ENCODE measurements around the gene NKAIN2. TPM values are rescaled to one million over a fixed set of nuclear protein-coding genes. Genes with fewer than 3 reads are reported as not detected.
"Not testable (repeated sequence)": the region's sequence is repeated elsewhere in the genome, so short reads cannot be mapped to it uniquely, and the experiment has no call there.

NKAIN2 gene
- total and polyA plus RNA-seq, 7 donors, result 0.08 to 13.5 (median 1.1) TPM

DNA sequence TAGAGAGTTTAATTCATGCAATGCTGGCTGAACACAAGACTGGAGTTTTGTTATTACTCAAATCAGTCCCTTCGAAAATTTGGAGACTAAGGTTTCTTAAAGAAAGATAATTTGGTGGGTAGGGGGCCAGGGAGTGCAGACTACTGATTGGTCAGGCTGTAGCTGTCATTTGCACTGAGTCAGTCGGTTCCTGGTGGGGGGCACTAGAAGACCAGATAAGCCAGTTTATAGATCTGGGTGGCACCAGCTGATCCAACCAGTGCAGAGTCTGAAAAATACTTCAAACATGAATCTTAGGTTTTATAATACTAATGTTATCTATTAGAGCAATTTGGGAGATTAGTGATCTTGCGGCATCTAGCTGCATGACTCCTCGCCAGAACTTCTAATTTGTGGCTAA is 530.7 kb downstream of the NKAIN2 start:
- no peaks in the 10 kb centered on the region for H3K9me3 ChIP-seq
- TF ChIP-seq, protein P1, sequence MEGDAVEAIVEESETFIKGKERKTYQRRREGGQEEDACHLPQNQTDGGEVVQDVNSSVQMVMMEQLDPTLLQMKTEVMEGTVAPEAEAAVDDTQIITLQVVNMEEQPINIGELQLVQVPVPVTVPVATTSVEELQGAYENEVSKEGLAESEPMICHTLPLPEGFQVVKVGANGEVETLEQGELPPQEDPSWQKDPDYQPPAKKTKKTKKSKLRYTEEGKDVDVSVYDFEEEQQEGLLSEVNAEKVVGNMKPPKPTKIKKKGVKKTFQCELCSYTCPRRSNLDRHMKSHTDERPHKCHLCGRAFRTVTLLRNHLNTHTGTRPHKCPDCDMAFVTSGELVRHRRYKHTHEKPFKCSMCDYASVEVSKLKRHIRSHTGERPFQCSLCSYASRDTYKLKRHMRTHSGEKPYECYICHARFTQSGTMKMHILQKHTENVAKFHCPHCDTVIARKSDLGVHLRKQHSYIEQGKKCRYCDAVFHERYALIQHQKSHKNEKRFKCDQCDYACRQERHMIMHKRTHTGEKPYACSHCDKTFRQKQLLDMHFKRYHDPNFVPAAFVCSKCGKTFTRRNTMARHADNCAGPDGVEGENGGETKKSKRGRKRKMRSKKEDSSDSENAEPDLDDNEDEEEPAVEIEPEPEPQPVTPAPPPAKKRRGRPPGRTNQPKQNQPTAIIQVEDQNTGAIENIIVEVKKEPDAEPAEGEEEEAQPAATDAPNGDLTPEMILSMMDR (IDR thresholded peaks at IDR 0.05), result no peak
- H3K27ac ChIP-seq, result no peak overlapping the region
- WGBS, 3 donors, result 56 to 77% (median 56%) methylated on average over 4 of the region's 4 CpGs
- DNase-seq (no peak), ATAC-seq (no peak)
- intact Hi-C loops (cut with DNase I), result no loop called here
- no peaks in the 10 kb centered on the region for H3K4me1 ChIP-seq
- no peak overlapping the region for H3K4me3 ChIP-seq
- no peaks in the 10 kb centered on the region for H3K36me3 ChIP-seq (ENCODE audit: insufficient read depth in 1 of 2, low read depth in 1 of 2)
- H3K27me3 ChIP-seq (ENCODE audit: insufficient read depth in 3 of 3, low read length in 2 of 3), result no peaks in the 10 kb centered on the region

DNA sequence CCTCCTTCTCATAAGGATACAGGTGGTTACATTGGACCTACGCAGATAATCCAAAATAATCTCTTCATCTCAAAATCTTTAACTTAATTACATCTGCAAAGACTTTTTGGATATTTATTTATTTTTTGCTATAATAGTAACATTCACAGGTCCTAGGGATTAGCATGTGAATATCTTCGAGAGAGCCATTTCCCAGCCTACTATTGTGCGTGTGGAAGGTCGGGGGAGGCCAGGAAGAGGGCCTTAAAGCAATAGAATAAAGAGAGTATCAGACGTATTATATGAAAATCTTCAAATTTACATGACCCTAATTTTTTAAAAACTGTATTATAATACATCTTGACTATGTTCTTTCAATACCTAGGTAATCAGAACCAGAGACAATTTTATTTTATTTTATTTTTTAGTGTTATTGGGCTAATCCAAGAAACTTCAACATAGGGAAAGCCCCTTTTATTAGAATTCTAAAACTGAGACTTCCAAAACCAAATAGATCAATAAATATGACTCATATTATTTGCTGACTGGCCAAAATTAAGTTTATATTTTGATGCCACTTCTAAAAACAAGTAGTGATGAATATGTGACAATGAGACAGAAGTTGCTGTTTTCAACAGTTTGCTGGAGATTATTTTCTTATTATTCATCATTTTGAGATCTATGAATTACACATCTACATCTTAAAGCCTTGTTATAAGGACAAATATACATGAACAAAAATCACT is 536.1 kb downstream of the NKAIN2 start:
- Histone ChIP-seq H3K27ac (no peak overlapping the region), H3K4me3 (no peak overlapping the region), H3K27me3 (ENCODE audit: insufficient read depth in 3 of 3, low read length in 2 of 3) (no peaks in the 10 kb centered on the region), H3K9me3 (no peaks in the 10 kb centered on the region), H3K36me3 (ENCODE audit: insufficient read depth in 1 of 2, low read depth in 1 of 2) (no peaks in the 10 kb centered on the region), H3K4me1 (no peaks in the 10 kb centered on the region)
- DNase-seq, result no peak
- TF ChIP-seq, protein P1 (IDR thresholded peaks at IDR 0.05), result no peak
- intact Hi-C loops (cut with DNase I), result no loop called here
- 77 to 84% (median 84%) methylated on average over 5 of the region's 5 CpGs for WGBS, 3 donors
- ATAC-seq, result no peak

DNA sequence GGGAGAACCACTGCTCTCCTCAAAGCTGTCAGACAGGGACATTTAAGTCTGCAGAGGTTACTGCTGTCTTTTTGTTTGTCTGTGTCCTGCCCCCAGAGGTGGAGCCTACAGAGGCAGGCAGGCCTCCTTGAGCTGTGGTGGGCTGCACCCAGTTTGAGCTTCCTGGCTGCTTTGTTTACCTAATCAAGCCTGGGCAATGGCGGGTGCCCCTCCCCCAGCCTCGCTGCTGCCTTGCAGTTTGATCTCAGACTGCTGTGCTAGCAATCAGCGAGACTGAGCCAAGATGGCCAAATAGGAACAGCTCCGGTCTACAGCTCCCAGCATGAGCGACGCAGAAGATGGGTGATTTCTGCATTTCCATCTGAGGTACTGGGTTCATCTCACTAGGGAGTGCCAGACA is 544.7 kb downstream of the NKAIN2 start:
- WGBS, 3 donors, result 91 to 95% (median 93%) methylated on average over 4 to 6 of the region's 6 CpGs
- DNase-seq; H3K27ac ChIP-seq; ATAC-seq; H3K9me3 ChIP-seq; H3K36me3 ChIP-seq (ENCODE audit: insufficient read depth in 1 of 2, low read depth in 1 of 2); H3K4me3 ChIP-seq; intact Hi-C loops (cut with DNase I); H3K4me1 ChIP-seq; H3K27me3 ChIP-seq (ENCODE audit: insufficient read depth in 3 of 3, low read length in 2 of 3): not testable (repeated sequence)

DNA sequence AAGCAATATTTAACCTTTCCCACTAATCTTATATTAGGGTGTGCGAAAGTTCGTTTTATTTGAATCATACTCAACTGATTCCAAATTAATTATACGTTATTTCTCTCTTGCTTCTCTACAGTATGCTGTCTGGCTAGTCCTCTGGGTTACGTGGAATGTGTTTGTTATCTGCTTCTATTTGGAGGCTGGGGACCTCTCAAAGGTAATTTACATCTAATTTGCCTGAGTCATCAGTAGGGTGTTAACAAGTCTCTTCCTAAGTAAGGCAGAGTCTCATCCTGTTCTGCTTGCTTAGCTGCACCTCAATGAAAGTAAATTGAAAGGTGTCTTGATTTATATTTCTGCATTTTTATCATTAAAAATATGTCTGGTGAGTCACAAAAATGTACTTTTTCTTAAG is 551.5 kb downstream of the NKAIN2 start:
- Histone ChIP-seq H3K36me3 (ENCODE audit: insufficient read depth in 1 of 2, low read depth in 1 of 2) (no peaks in the 10 kb centered on the region), H3K4me1 (no peaks in the 10 kb centered on the region), H3K27me3 (ENCODE audit: insufficient read depth in 3 of 3, low read length in 2 of 3) (no peaks in the 10 kb centered on the region), H3K9me3 (no peaks in the 10 kb centered on the region), H3K4me3 (no peak overlapping the region), H3K27ac (no peak overlapping the region)
- 87 to 89% (median 89%) methylated on average over 4 of the region's 4 CpGs for WGBS, 3 donors
- TF ChIP-seq, protein P1 (IDR thresholded peaks at IDR 0.05), result no peak
- intact Hi-C loops (cut with DNase I), result no loop called here
- no peak for DNase-seq
- ATAC-seq, result no peak

DNA sequence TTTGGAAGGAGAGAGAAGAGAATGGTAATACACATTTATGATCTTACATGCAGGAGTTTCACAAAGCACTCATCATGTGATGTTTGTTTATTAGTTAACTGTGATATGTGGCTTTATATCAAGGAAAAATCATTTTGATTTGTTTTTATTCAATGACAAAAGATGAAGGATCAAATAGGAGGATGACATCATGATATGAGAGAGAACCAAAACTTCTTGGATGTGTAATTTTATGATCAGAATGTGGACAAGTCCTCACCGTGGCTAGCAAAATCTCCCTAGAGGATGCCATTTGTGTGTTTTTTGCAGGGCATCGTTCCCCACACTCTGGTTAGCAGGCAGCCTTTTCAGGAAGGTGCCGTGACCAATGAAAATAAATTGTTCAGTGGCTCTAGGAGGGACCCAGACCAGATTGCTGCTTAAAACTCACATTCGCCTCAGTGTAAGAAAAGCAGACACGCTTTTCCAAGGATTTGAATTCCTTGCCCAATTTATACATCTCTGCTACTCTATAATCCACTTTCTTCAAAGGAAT is 552.7 kb downstream of the NKAIN2 start:
- TF ChIP-seq, protein P1 (IDR thresholded peaks at IDR 0.05), result no peak
- Histone ChIP-seq H3K27ac (no peak overlapping the region), H3K27me3 (ENCODE audit: insufficient read depth in 3 of 3, low read length in 2 of 3) (no peaks in the 10 kb centered on the region), H3K4me3 (no peak overlapping the region), H3K36me3 (ENCODE audit: insufficient read depth in 1 of 2, low read depth in 1 of 2) (no peaks in the 10 kb centered on the region), H3K4me1 (no peaks in the 10 kb centered on the region), H3K9me3 (no peaks in the 10 kb centered on the region)
- intact Hi-C loops (cut with DNase I), result no loop called here
- ATAC-seq, result no peak
- DNase-seq, result no peak
- WGBS, 3 donors, result 32 to 43% (median 40%) methylated on average over 5 of the region's 5 CpGs
